GM21381 (cell line): Measurements from ENCODE around the gene UGT2A3.

Experiments used
- ATAC-seq: cut with Tn5 transposase; IDR thresholded peaks from one replicate; pipeline ENCODE4 v1.9.1; 2021; ENCODE audit warnings: mild to moderate bottlenecking, moderate library complexity; ENCODE audit not compliant: unreplicated experiment

Gene UGT2A3

GRCh38 chr4:68917016-68917415, 34.6 kb downstream of the UGT2A3 start:
- no peak for ATAC-seq

- ATAC-seq, result no peak
Observed at GRCh38 chr4:68912807-68913206, 38.8 kb downstream of the UGT2A3 start.

GRCh38 chr4:68909385-68909784, 42.2 kb downstream of the UGT2A3 start:
- no peak for ATAC-seq

- ATAC-seq, result no peak
Observed at GRCh38 chr4:68907788-68908700, 43.6 kb downstream of the UGT2A3 start.

- ATAC-seq, result no peak
Observed at GRCh38 chr4:68907245-68907644, 44.4 kb downstream of the UGT2A3 start.

- ATAC-seq, result no peak
Observed at GRCh38 chr4:68906780-68907137, 44.8 kb downstream of the UGT2A3 start.

- ATAC-seq, result no peak
Observed at GRCh38 chr4:68905939-68906779, 45.4 kb downstream of the UGT2A3 start.

GRCh38 chr4:68905598-68905938, 46.0 kb downstream of the UGT2A3 start:
- ATAC-seq, result no peak

GRCh38 chr4:68904786-68905185, 46.8 kb downstream of the UGT2A3 start:
- no peak for ATAC-seq

GRCh38 chr4:68896749-68897148, 54.9 kb downstream of the UGT2A3 start:
- no peak for ATAC-seq

GRCh38 chr4:68895561-68896198, 55.9 kb downstream of the UGT2A3 start:
- no peak for ATAC-seq

GRCh38 chr4:68892861-68893260, 58.7 kb downstream of the UGT2A3 start:
- no peak for ATAC-seq

- no peak for ATAC-seq
Observed at GRCh38 chr4:68891678-68892077, 59.9 kb downstream of the UGT2A3 start.

GRCh38 chr4:68885545-68885944, 66.1 kb downstream of the UGT2A3 start:
- no peak for ATAC-seq

- ATAC-seq, result no peak
Observed at GRCh38 chr4:68883870-68884269, 67.7 kb downstream of the UGT2A3 start.
